GM21390 (cell line): Measurements from ENCODE around the gene DBET.
"Not testable (repeated sequence)": the region's sequence is repeated elsewhere in the genome, so short reads cannot be mapped to it uniquely, and the experiment has no call there.

Source experiments
- ATAC-seq: cut with Tn5 transposase; IDR thresholded peaks from one replicate; pipeline ENCODE4 v1.9.1; 2021; ENCODE audit not compliant: unreplicated experiment

Gene DBET

DNA sequence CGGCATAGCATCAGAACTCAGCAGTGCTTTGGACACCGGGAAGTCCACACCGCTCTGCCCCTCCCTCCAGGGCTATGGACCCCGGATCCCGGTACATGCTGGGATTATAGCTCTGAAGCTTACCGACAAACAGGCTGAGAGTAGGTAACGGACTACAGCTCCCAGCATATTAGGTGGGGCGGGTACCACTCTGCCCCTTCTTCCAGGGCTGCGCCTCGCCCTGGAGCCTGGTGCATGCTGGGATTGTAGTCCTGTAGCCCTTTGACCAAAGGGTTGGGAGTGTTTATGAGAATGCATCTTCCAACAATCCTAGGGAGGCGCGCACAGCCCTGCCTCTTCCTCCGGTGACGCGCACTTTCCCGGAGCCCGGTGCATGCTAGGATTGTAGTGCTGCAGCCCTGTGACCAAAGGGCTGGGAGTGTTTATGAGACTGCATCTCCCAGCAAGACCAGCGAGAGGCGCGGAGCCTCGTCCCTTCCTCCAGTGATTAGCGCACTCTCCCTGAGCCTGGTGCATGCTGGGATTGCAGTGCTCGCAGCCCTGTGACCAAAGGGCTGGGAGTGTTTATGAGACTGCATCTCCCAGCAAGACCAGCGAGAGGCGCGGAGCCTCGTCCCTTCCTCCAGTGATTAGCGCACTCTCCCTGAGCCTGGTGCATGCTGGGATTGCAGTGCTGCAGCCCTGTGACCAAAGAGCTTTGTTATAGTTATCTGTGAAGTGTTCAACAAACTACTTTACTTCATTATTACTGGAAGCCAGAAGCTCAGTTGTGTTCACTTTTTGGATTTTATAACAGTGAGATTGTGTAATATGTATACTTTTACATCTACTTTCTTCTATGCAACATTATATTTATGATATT is 14.7 kb upstream of the DBET start:
- not testable (repeated sequence) for ATAC-seq

DNA sequence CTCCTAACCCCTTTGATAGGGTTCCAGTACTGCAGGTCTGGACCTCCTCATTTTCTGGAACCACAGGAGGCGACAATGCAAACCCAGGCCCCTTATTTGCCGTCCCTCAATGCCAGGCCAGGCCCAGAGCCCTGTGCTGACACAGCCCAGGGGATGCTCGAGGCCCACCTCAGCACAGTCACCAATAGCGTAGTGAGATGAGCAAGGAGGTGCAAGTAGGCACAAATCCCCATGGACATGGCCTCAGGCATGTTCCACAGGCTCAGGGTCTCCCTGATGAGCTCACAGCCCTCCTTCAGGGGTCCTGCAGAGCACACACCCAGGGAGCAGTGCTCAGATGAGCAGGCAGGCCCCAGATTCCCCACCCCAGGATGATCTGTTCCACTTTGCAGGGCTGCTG is 5.3 kb upstream of the DBET start:
- not testable (repeated sequence) for ATAC-seq

DNA sequence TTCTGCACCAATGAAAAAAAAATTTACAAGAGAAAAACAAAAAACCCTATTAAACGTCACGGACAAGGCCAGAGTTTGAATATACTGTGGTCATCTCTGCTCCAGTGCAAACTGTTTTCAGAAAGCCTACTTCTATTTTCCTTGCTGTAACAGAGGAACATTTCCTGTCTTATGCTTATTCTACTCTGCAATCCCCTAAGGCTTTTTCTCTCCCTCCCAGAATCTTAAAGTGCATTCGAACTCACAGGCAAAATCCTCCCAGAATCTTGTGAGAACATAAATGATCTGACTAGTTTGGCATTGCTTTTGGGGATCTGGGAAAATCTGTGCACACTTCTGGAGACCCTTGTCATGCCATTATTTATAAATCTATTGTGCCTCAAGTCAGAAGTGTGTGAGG is 503 bp downstream of the DBET start:
- not testable (repeated sequence) for ATAC-seq

DNA sequence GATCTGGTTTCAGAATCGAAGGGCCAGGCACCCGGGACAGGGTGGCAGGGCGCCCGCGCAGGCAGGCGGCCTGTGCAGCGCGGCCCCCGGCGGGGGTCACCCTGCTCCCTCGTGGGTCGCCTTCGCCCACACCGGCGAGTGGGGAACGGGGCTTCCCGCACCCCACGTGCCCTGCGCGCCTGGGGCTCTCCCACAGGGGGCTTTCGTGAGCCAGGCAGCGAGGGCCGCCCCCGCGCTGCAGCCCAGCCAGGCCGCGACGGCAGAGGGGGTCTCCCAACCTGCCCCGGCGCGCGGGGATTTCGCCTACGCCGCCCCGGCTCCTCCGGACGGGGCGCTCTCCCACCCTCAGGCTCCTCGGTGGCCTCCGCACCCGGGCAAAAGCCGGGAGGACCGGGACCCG is 4.0 kb downstream of the DBET start:
- not testable (repeated sequence) for ATAC-seq

DNA sequence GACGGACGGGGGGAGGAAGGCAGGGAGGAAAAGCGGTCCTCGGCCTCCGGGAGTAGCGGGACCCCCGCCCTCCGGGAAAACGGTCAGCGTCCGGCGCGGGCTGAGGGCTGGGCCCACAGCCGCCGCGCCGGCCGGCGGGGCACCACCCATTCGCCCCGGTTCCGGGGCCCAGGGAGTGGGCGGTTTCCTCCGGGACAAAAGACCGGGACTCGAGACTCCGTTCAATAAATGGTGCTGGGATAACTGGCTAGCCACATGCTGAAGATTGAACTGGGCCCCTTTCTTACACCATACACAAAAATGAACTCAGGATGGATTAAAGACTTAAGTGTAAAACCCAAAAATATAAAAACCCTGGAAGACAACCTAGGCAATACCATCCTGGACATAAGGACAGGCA is 28.8 kb downstream of the DBET start:
- ATAC-seq, result not testable (repeated sequence)

DNA sequence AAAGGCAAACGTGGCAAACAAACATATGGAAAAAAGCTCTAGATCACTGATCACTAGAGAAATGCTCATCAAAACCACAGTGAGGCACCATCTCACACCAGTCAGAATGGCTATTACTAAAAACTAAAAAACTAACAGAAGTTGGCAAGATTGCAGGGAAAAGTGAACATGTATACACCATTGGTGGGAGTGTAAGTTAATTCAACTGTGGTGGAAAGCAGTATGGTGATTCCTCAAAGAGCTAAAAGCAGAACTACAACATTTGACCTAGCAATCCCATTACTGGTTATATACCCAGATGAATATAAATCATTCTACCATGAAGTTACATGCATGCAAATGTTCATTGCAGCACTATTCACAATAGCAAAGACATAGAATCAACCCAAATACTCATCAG is 29.7 kb downstream of the DBET start:
- ATAC-seq, result not testable (repeated sequence)

DNA sequence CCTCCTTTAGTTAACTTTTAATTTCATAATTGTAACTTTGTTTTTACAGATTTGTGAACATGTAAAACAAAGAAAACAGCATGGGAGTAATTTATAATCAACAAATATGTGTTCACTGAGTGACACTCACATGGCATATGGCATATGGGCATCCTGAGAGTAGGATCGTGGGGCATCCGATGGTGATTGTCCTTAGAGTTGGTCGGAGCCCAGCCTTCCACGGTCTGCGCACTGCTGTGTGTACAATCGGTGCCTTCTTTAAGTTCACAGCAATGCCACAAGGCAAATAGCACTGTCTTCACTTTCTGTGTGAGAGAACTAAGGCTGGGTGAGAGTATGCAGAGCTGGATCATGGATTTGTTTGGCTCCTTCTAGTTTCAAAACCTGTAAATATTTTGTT is 31.0 kb downstream of the DBET start:
- not testable (repeated sequence) for ATAC-seq

DNA sequence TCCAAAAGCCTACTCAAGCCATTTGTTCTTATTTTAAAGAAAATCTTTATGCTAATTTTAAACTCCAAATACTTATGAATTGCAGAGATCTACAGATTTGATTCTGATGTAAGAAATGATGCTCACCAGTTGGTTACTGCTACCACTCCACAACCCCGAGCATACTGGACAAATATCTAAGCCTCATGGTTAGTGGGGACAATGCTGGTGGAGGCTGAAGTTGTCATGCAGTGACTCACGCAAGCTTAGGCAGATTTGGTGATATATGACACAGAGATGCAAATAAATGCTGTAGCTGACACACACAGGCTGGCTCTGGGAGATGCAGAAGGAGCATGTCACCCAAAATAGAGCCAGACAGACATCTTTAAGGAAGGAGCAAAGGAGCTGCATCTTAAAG is 35.3 kb downstream of the DBET start:
- not testable (repeated sequence) for ATAC-seq

DNA sequence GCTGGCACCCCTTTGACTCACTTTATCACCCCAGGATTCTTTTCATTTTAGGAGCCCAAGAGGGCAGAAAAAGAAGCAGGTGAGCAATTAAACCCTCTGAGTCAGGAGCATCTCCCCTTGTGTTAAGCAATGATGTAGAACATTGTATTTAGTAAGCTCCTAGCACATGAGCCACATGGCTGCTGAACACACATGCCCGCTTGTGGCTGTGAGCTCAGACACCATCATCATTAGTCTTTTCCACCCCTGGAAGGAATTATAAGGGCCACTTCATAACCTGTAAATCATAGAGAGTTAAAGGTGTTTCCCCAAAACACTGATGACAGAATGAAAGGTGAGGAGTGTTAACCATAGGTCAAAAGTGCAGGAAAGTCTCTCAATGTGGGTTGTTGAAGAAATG is 37.2 kb downstream of the DBET start:
- not testable (repeated sequence) for ATAC-seq

DNA sequence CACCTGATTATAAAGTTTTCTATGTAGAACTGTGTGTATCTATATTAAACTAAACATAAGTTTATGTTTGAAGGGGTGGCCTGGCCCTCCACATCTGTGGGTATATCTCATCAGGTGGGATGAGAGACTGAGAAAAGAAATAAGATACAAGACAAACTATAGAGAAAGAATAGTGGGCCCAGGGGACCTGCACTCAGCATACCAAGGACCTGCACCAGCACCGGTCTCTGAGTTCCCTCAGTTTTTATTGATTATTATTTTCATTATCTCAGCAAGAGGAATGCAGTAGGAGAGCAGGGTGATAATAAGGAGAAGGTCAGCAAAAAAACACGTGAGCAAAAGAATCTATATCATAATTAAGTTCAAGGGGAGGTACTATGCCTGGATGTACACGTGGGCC is 41.9 kb downstream of the DBET start:
- ATAC-seq, result not testable (repeated sequence)

DNA sequence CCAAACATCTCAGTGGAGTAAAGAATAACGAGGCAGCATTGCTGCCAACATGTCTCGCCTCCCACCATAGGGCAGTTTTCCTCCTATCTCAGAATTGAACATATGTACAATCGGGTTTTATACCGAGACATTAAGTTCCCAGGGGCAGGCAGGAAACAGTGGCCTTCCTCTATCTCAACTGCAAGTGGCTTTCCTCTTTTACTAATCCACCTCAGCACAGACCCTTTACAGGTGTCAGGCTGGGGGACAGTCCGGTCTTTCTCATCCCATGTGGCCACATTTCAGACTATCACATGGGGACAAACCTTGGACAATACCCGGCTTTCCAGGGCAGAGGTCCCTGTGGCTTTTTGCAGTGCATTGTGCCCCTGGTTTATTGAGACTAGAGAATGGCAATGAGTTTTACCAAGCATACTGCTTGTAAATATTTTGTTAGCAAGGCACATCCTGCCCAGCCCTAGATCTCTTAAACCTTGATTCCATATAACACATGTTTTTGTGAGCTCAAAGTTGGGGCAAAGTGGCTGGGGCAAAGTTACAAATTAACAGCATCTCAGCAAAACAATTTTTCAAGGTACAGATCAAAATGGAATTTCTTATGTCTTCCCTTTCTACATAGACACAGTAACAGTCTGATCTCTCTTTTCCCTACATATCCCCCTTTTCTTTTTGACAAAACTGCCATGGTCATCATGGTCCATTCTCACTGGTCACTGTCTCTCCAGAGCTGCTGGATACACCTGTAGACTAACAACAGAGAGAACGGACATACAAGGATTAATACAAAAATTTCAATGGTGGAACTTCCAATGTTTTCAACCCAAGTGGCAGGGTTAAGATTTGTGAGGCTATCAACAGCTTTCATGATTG is 42.5 kb downstream of the DBET start:
- not testable (repeated sequence) for ATAC-seq

DNA sequence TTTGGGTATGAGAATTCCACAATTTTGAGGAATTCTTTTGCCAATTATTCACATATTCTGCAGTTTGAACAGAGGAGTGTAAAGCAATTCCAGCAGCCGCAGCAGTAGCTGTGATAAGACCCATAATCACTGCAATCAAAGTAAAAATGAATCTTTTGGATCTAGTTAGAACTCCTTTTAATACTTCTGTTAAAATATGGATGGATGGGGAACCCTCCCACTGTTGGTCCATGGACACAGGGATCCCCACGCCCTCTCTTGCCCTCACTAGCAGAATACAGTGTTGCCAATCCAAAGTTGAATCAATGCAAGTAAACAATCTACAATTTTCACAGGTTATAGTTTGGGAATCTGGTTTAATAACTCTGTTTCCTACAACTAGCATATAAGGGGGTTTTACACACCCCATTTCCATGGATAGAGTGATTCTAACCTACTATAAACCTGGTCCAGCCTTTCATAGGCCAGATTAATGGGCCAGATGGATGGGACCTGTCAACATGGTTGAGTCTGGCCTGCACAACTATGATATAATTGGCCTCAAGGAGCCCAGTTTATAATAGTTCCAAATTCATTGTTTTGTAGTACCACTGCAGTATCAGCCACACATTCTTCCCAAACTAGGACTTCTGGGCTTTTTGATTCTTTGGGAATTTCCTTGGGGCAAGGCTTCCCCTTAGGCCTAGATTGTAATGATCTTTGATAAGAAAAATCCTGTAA is 43.6 kb downstream of the DBET start:
- not testable (repeated sequence) for ATAC-seq

DNA sequence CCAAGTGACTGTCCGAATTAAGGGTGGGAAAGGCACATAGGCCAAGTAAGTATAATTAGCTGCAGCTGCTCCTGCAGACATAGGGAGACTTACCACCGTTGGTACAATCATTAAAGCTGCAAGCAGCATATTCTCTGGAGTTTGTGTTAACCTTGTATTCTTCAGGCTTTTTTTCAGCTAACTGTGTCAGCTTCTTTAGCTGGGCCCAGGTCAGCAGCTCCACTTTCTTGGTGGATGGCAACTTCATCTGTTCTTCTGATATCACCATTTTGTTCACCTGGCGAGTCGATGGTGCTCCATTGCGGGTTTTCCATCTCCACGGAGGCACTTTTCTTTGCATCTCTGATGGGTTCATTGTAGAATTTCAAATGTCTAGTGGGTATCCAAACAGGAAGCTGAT is 44.5 kb downstream of the DBET start:
- not testable (repeated sequence) for ATAC-seq

DNA sequence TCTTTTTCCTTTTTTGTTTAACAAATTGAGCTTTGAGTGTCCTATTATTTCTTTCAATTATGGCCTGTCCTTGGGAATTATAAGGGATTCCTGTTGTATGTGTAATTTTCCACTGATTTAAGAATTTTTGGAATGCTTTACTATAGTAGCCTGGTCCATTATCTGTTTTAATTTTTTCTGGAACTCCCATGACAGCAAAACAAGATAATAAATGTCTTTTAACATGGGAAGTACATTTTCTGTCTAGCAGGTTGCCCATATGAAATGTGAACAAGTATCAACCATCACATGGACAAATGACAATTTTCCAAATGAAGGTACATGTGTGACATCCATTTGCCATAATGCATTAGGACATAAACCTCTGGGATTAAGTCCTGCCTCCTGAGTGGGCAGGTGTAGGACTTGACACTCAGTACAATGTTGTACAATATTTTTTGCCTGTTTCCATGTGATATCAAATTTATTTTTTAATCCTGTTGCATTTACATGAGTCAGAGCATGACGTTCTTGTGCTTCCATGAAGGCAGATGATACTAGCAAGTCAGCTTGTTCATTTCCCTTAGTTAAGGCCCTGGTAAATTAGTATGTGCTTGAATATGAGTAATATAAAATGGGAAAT is 45.2 kb downstream of the DBET start:
- ATAC-seq, result not testable (repeated sequence)

DNA sequence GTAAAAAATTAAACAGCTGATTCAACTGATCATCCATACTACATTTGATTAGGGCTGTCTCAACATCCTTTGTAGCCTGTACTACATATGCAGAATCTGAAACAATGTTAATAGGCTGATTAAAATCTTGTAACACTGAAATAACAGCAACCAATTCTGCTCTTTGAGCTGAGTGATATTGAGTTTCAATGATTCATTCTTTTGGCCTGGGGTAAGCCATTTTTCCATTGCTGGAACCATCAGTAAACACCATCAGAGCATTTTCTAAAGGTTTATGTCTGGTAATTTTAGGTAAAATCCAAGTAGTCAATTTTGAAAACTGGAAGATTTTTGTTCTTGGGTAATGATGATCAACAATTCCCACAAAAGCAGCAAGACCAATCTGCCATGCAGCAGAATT is 45.7 kb downstream of the DBET start:
- not testable (repeated sequence) for ATAC-seq

DNA sequence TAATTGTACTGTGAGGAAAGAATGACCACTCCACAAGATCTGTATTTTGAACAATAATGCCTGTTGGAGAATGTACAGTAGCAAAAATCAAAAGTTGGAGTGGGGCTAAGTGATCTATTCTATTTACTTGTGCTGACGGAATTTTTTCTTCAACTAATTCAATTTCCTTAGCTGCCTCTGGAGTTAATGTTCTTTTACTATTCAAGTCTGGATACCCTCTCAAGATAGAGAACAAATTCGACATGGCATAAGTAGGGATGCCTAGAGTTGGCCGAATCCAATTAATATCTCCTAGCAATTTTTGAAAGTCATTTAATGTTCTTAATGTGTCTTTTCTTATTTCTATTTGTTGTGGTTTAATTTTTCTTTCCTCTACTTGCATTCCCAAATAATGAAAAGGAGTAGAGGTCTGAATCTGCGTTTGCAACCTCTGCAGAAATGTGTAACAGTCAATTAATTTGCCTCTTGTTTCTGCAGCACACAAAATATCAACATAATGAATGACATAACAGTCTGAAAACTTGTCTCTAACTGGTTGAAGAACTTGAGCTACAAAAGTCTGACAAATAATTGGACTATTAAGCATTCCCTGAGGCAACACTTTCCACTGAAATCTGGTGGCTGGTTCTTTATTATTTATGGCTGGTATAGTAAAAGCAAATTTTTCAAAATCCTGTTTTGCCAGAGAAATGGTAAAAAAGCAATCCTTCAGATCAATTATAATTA is 46.4 kb downstream of the DBET start:
- ATAC-seq, result not testable (repeated sequence)

DNA sequence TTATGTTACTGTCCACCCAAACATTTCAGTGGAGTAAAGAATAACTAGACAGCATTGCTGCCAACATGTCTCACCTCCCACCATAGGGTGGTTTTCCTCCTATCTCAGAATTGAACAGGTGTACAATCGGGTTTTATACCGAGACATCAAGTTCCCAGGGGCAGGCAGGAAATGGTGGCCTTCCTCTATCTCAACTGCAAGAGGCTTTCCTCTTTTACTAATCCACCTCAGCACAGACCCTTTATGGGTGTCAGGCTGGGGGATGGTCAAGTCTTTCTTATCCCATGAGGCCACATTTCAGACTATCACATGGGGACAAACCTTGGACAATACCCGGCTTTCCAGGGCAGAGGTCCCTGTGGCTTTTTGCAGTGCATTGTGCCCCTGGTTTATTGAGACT is 48.6 kb downstream of the DBET start:
- ATAC-seq, result not testable (repeated sequence)

DNA sequence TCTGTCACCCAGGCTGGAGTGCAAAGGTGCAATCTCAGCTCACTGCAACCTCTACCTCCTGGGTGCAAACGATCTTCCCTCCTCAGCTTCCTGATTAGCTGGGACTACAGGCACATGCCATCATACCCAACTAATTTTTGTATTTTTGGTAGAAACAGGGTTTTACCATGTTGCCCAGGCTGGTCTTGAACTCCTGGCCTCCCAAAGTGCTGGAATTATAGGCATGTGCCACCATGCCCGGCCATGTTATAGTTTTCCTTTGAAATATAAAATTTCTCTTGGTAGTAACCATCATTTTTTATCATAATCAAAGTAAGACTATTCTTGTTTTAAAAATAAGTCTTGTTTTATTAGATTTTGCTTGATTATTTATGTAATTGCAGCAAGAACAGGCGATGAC is 50.7 kb downstream of the DBET start:
- not testable (repeated sequence) for ATAC-seq
